GM19395 (cell line): Measurements from ENCODE around the gene RETREG2.

Experiments used
- ATAC-seq: cut with Tn5 transposase; IDR thresholded peaks from one replicate; pipeline ENCODE4 v1.9.1; 2021; ENCODE audit warnings: mild to moderate bottlenecking, moderate library complexity; ENCODE audit not compliant: unreplicated experiment

RETREG2 gene

GRCh38 chr2:219169930-219170654, 8.0 kb upstream of the RETREG2 start, which contains the start of gene SLC23A3:
Gene SLC23A3 (minus strand): TSS chr2:219170029. CDS start chr2:219169984, 45 bp downstream.
- ATAC-seq: no peak

GRCh38 chr2:219171231-219171651, 6.8 kb upstream of the RETREG2 start:
- ATAC-seq: no peak

GRCh38 chr2:219172231-219173154, 5.6 kb upstream of the RETREG2 start:
- no peak for ATAC-seq

- no peak for ATAC-seq
Observed at GRCh38 chr2:219173176-219173575, 4.9 kb upstream of the RETREG2 start.

- no peak for ATAC-seq
Observed at GRCh38 chr2:219174146-219174545, 3.9 kb upstream of the RETREG2 start.

GRCh38 chr2:219174801-219175200, 3.3 kb upstream of the RETREG2 start:
- no peak for ATAC-seq

- no peak for ATAC-seq
Observed at GRCh38 chr2:219175486-219175885, 2.6 kb upstream of the RETREG2 start.

GRCh38 chr2:219175928-219176817, 1.9 kb upstream of the RETREG2 start:
- peak; percentile 36 for ATAC-seq

GRCh38 chr2:219176818-219177551, 1.1 kb upstream of the RETREG2 start, which contains the start of gene CNPPD1:
Gene CNPPD1 (minus strand): TSS chr2:219176925. CDS start chr2:219176828, 97 bp downstream.
- peak; percentile 70 for ATAC-seq

GRCh38 chr2:219178377-219179175, 501 bp downstream of the RETREG2 start:
- peak; percentile 20 for ATAC-seq

GRCh38 chr2:219179601-219180465, 1.8 kb downstream of the RETREG2 start:
- no peak for ATAC-seq

- no peak for ATAC-seq
Observed at GRCh38 chr2:219180961-219181360, 2.9 kb downstream of the RETREG2 start.

- ATAC-seq: no peak
Observed at GRCh38 chr2:219181531-219181930, 3.5 kb downstream of the RETREG2 start.

- no peak for ATAC-seq
Observed at GRCh38 chr2:219182331-219183150, 4.5 kb downstream of the RETREG2 start.

- no peak for ATAC-seq
Observed at GRCh38 chr2:219183151-219183772, 5.2 kb downstream of the RETREG2 start.

- ATAC-seq: no peak
Observed at GRCh38 chr2:219184121-219184520, 6.0 kb downstream of the RETREG2 start.
